Astrocyte of the cerebellum (primary cell): Measurements from ENCODE around the gene SMARCA4.

Experiments used
- DNase-seq: peaks from one replicate; pipeline ENCODE4 v3.0.0-alpha.2; 2011; ENCODE audit warnings: low read depth
- H3K4me3 ChIP-seq: 2 replicates; pipeline ENCODE4 v1.5.1; 2011; ENCODE audit warnings: mild to moderate bottlenecking, low read depth, low read length, moderate library complexity
- in situ Hi-C: cut with HindIII; loops from 2 replicates; pipeline ENCODE4 v1.10.0; 2017; ENCODE audit warnings: low sequenced_read_pairs
- TF ChIP-seq, protein P1 (sequence below): IDR thresholded peaks from 2 replicates; pipeline ENCODE4 v1.5.1; 2012; ENCODE audit warnings: low read length, low read depth, moderate library complexity, mild to moderate bottlenecking; ENCODE audit errors: missing control alignments

The SMARCA4 gene

DNA sequence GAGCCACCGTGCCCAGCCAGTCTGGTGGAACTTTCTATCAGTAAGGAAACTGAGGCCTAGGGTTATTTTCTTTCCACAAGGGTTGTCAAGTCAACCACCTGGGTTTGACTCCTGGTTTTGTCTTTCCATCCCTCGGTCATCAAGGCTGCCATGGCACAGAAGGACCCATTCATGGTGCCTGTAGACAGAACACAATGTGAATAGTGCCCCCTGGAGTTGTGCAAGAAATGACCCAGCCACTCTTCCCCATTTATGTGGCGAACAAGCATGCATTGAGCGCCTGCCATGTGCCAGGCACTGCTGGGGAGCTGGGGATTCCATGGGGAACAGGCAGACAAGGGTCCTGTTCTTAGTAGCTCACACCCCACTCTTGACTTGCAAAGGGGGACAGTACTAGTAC is 4.1 kb downstream of the SMARCA4 start:
- in situ Hi-C loops, result loop anchor here (5.0 to 10.0 kb wide), 2 partner anchors 60 to 97 kb away; no protein-coding TSS in a partner anchor
- TF ChIP-seq, protein P1, sequence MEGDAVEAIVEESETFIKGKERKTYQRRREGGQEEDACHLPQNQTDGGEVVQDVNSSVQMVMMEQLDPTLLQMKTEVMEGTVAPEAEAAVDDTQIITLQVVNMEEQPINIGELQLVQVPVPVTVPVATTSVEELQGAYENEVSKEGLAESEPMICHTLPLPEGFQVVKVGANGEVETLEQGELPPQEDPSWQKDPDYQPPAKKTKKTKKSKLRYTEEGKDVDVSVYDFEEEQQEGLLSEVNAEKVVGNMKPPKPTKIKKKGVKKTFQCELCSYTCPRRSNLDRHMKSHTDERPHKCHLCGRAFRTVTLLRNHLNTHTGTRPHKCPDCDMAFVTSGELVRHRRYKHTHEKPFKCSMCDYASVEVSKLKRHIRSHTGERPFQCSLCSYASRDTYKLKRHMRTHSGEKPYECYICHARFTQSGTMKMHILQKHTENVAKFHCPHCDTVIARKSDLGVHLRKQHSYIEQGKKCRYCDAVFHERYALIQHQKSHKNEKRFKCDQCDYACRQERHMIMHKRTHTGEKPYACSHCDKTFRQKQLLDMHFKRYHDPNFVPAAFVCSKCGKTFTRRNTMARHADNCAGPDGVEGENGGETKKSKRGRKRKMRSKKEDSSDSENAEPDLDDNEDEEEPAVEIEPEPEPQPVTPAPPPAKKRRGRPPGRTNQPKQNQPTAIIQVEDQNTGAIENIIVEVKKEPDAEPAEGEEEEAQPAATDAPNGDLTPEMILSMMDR, result no peak
- H3K4me3 ChIP-seq, result no peak overlapping the region
- no peak for DNase-seq

DNA sequence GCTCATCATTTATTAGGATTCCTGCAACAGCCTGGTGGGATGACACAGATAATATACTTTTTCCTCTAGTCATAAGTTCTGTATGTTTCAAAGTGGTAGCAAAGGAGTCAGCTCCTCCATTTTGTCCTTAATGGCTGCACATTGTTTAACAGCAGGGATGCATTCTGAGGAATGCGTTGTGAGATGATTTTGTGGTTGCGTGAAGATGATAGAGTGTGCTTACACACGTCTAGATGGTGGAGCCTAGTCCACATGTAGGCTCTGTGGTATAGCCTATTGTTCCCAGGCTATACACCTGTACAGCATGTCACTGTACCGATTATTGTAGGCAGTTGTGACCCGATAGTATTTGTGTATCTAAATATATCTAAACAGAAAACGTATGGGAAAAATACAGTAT is 4.6 kb downstream of the SMARCA4 start:
- DNase-seq, result no peak
- TF ChIP-seq, protein P1, result no peak
- in situ Hi-C loops, result loop anchor here (10.0 kb wide), 1 partner anchor 59 kb away; no protein-coding TSS in a partner anchor
- no peak overlapping the region for H3K4me3 ChIP-seq

DNA sequence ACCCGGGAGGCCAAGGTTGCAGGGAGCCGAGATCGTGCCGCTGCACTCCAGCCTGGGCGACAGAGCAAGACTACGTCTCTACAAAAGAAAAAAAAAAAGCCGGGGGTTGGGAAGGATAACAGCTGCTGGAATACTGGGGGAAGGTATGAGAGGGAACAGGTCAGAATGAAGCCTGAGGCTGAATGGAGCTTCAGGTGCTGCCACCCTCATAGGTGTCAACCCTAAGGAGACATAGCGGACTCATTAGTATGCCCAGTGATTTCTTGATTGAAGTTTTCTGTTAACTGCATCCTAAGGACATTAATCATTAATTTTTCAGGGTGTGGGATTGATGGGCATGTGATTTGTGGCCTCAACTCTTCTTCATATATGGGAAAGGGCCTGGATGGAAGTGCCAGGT is 6.0 kb downstream of the SMARCA4 start:
- no peak for DNase-seq
- TF ChIP-seq, protein P1, result no peak
- in situ Hi-C loops, result loop anchor here (10.0 kb wide), 1 partner anchor 58 kb away; no protein-coding TSS in a partner anchor
- no peak overlapping the region for H3K4me3 ChIP-seq

DNA sequence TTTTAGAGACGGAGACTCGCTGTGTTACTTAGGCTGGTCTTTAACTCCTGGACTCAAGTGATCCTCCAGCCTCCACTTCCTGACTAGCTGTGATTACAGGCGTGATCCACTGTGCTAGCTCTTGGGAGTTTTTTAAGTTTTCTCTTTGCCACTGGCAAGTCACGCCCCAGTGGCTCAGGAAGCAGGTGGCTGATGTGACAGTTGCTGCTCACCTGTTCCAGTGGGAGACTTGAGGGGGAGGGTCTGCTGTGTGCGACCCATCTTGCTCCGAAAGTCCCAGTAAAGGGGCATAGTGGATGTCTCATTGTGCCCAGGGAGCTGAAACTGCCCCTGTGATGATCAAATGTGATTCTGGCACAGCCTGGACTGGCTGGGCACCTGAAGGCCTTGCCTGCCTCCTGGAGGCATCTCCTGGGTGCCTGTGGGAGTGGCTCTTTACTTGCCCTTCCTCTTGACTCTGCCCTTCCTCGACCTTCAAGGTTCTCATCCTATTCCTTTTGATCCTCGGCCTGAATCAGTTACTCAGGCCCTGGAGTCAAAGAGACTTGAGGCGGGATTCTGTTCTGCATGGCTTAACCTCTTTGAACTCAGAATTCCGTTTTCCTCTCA is 7.8 kb downstream of the SMARCA4 start:
- TF ChIP-seq, protein P1, result no peak
- in situ Hi-C loops, result loop anchor here (10.0 kb wide), 1 partner anchor 56 kb away; no protein-coding TSS in a partner anchor

DNA sequence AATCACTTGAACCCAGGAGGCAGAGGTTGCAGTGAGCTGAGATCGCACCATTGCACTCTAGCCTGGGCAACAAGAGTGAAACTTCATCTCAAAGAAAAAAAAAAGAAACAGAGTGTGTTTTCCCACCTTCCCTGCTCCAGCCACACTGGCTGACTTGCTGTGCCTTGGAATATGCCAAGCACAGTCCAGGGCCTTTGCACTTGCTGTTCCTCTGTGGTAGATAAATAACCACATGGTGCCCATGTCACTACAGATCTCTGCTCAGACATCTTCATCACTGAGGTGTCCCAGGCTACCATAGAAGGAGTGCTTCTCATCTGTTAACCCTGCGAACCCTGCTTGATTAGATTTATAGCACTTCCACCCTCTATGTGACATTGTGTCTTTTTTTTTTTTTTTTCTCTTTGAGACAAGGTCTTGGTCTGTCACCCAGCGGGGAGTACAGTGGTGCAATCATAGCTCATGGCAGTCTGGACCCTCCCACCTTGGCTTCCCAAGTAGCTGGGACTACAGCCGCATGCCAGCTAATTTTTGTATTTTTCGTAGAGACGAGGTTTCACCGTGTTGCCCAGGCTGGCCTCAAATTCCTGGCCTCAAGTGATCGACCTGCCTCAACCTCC is 10.4 kb downstream of the SMARCA4 start:
- TF ChIP-seq, protein P1, result no peak
- no peak overlapping the region for H3K4me3 ChIP-seq
- DNase-seq, result no peak
- in situ Hi-C loops, result no loop called here

More for the DNA sequence above, 7.8 kb downstream of the SMARCA4 start:
- DNase-seq, result no peak
- no peak overlapping the region for H3K4me3 ChIP-seq

DNA sequence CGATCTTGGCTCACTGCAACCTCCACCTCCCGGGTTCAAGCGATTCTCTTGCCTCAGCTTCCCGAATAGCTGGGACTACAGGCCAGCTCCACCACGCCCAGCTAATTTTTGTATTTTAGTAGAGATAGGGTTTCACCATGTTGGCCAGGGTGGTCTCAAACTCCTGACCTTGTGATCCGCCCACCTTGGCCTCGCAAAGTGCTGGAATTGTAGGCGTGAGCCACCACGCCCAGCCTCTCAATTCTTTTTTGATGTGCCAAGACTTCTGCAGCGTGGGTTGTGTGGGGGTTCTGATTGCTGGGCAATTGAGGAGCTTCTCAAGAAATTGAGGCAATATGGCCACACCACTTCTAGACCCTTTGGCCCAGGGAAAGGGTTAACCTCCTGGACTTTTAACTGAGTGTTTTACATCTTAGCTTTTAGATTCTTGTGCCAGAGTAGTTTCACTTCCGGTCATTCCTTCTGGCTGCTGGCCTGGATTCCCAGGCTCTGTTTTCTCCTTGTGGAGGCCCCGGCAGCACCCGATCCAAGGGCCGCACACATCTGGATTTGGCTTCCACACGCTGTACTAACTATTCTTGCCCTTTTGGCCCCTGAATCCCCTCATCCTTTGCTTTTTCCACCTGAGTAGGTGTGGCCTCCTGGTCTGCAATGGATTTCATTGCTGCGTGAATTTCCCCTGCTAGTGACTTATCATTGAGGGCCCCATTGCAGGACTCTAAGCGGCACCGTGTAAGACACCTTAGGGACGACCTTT is 14.7 kb downstream of the SMARCA4 start:
- no peak for DNase-seq
- no peak overlapping the region for H3K4me3 ChIP-seq
- in situ Hi-C loops, result no loop called here
- TF ChIP-seq, protein P1, result no peak
